Fibroblast of mammary gland (primary cell): ENCODE results near the gene API5.

Experiments used
- DNase-seq: peaks from one replicate; pipeline ENCODE4 v3.0.0-alpha.2; 2010; ENCODE audit warnings: low read depth
- H3K4me3 ChIP-seq: 2 replicates; pipeline ENCODE4 v1.5.1; 2011; ENCODE audit warnings: low read depth, mild to moderate bottlenecking, low read length, moderate library complexity; ENCODE audit not compliant: control insufficient read depth
- CTCF ChIP-seq: conservative IDR thresholded peaks from 2 replicates; pipeline ENCODE4 v1.5.1; 2011; ENCODE audit warnings: low read depth, low read length, inconsistent platforms; ENCODE audit not compliant: control insufficient read depth, insufficient read depth

Gene API5

GRCh38 chr11:43393765-43394355, 82.1 kb downstream of the API5 start:
- TF ChIP-seq CTCF = no peak
- peak; percentile 18 for DNase-seq
- H3K4me3 ChIP-seq = no peak overlapping the region
